H1 (cell line): Measurements from ENCODE around the gene TMEM204. TPM values are rescaled to one million over a fixed set of nuclear protein-coding genes. Genes with fewer than 3 reads are reported as not detected.

ENCODE experiments used
- CTCF ChIA-PET: fragments of 300-600 bp; sonication (Branson Sonifier 250); formaldehyde crosslinking; loops from one replicate; lab custom pipeline; 2021; ENCODE audit not compliant: partially characterized antibody; lab: Charles Lee
- POLR2A ChIA-PET: fragments of 300-600 bp; sonication (Branson Sonifier 250); formaldehyde crosslinking; loops from one replicate; lab custom pipeline; 2021; ENCODE audit warnings: inconsistent platforms; ENCODE audit not compliant: partially characterized antibody; lab: Charles Lee
- DNase-seq, 2 experiments: peaks; one replicate each; pipeline versions ENCODE4 v3.0.0 to v3.0.0-alpha.2; 2010 to 2022; ENCODE audit warnings: low spot score in 2 of 2, low read depth in 1 of 2, mixed read lengths in 1 of 2
- FAIRE-seq: peaks from 2 replicates; lab custom pipeline; 2011; peaks lifted over from hg19 to GRCh38; lab: Jason Lieb, UNC
- H2AFZ ChIP-seq: 2 replicates; pipeline ENCODE4 v1.8.1; 2012; ENCODE audit warnings: low read length, inconsistent platforms
- H2AK5ac ChIP-seq: 2 replicates; pipeline ENCODE4 v1.6.1; 2013; ENCODE audit warnings: low read depth, low read length
- H2BK120ac ChIP-seq: replicated peaks from 2 replicates; pipeline ENCODE3; 2013; ENCODE audit warnings: low read depth, low read length, inconsistent platforms
- H2BK12ac ChIP-seq: 2 replicates; pipeline ENCODE4 v1.6.1; 2013; ENCODE audit warnings: low read depth, low read length
- H2BK15ac ChIP-seq: 2 replicates; pipeline ENCODE4 v1.6.1; 2013; ENCODE audit warnings: low read length
- H2BK20ac ChIP-seq: 2 replicates; pipeline ENCODE4 v1.6.1; 2013; ENCODE audit warnings: low read length
- H2BK5ac ChIP-seq: 2 replicates; pipeline ENCODE4 v1.6.1; 2013; ENCODE audit warnings: low read depth, low read length
- H3K14ac ChIP-seq: 2 replicates; pipeline ENCODE4 v1.6.1; 2013; ENCODE audit warnings: inconsistent platforms; ENCODE audit not compliant: insufficient read length
- H3K18ac ChIP-seq: 2 replicates; pipeline ENCODE4 v1.6.1; 2013; ENCODE audit warnings: low read length; ENCODE audit errors: extremely low read depth
- H3K23ac ChIP-seq: 2 replicates; pipeline ENCODE4 v1.6.1; 2013; ENCODE audit warnings: inconsistent platforms; ENCODE audit not compliant: insufficient read length
- H3K23me2 ChIP-seq: 2 replicates; pipeline ENCODE4 v1.6.1; 2013; ENCODE audit warnings: low read depth, low read length
- H3K27ac ChIP-seq: 2 replicates; pipeline ENCODE4 v1.6.1; 2011; ENCODE audit warnings: low read depth, low read length, inconsistent platforms
- H3K27me3 ChIP-seq, 4 experiments: replicated peaks in 1 of 4; 1 replicate in 1 of 4; 2 replicates in 3 of 4; pipeline versions ENCODE4 v1.6.1 to v1.8.1; 2011 to 2013; ENCODE audit warnings: low read length in 3 of 4, mild to moderate bottlenecking in 3 of 4, inconsistent platforms in 2 of 4, mixed read lengths in 2 of 4, moderate library complexity in 1 of 4; ENCODE audit not compliant: control insufficient read depth in 3 of 4, insufficient read depth in 3 of 4; ENCODE audit errors: extremely low read depth in 1 of 4
- H3K36me3 ChIP-seq, 4 experiments: 2 replicates each; pipeline versions ENCODE4 v1.6.1 to v1.8.1; 2011 to 2013; ENCODE audit warnings: mild to moderate bottlenecking in 4 of 4, low read length in 3 of 4, moderate library complexity in 2 of 4, control low read depth in 1 of 4, inconsistent platforms in 1 of 4; ENCODE audit not compliant: insufficient read depth in 4 of 4, control insufficient read depth in 2 of 4
- H3K4ac ChIP-seq: replicated peaks from 2 replicates; pipeline ENCODE3; 2013; ENCODE audit warnings: low read length, low read depth, mixed read lengths, inconsistent platforms; ENCODE audit not compliant: insufficient read length
- H3K4me1 ChIP-seq, 4 experiments: replicated peaks in 1 of 4; 1 replicate in 1 of 4; 2 replicates in 3 of 4; pipeline versions ENCODE4 v1.6.1 to v1.8.1; 2011 to 2013; ENCODE audit warnings: low read length in 3 of 4, inconsistent platforms in 2 of 4, mixed read lengths in 1 of 4; ENCODE audit not compliant: insufficient read depth in 4 of 4, control insufficient read depth in 3 of 4
- H3K4me2 ChIP-seq, 2 experiments: 2 replicates each; pipeline versions ENCODE4 v1.6.1 to v1.8.1; 2011 to 2013; ENCODE audit warnings: low read depth in 2 of 2, low read length in 2 of 2, control low read depth in 1 of 2, inconsistent platforms in 1 of 2, mild to moderate bottlenecking in 1 of 2; ENCODE audit not compliant: insufficient read depth in 1 of 2
- H3K4me3 ChIP-seq, 4 experiments: fragments of 200-600, 300-600 bp in 1 of 4; sonication (generic), shearing (Covaris generic), sonication (Bioruptor Twin) in 1 of 4; 2 replicates each; pipeline versions ENCODE4 v1.5.1 to v1.8.1; 2011 to 2016; ENCODE audit warnings: low read length in 4 of 4, low read depth in 3 of 4, control low read depth in 2 of 4, inconsistent platforms in 2 of 4, mild to moderate bottlenecking in 2 of 4, mixed read lengths in 1 of 4, moderate library complexity in 1 of 4; ENCODE audit not compliant: insufficient read depth in 2 of 4; ENCODE audit errors: extremely low read depth in 1 of 4
- H3K56ac ChIP-seq: replicated peaks from 2 replicates; pipeline ENCODE3; 2013; ENCODE audit warnings: low read depth, mild to moderate bottlenecking, mixed read lengths, low read length, inconsistent platforms; ENCODE audit not compliant: insufficient read length
- H3K79me1 ChIP-seq: 2 replicates; pipeline ENCODE4 v1.6.1; 2013; ENCODE audit warnings: low read depth, low read length, control low read depth
- H3K79me2 ChIP-seq, 2 experiments: 2 replicates each; pipeline versions ENCODE4 v1.6.1 to v1.8.1; 2012 to 2013; ENCODE audit warnings: low read length in 2 of 2, mild to moderate bottlenecking in 2 of 2, inconsistent platforms in 1 of 2; ENCODE audit not compliant: insufficient read depth in 2 of 2, control insufficient read depth in 1 of 2
- H3K9ac ChIP-seq, 4 experiments: replicated peaks in 1 of 4; 1 replicate in 1 of 4; 2 replicates in 3 of 4; pipeline versions ENCODE4 v1.6.1 to v1.8.1; 2011 to 2013; ENCODE audit warnings: low read depth in 3 of 4, low read length in 3 of 4, control low read depth in 2 of 4, mild to moderate bottlenecking in 2 of 4, moderate library complexity in 2 of 4, inconsistent platforms in 1 of 4; ENCODE audit errors: extremely low read depth in 1 of 4
- H3K9me3 ChIP-seq, 2 experiments: 2 replicates each; pipeline versions ENCODE4 v1.6.1 to v1.8.1; 2012 to 2013; ENCODE audit warnings: mild to moderate bottlenecking in 2 of 2, moderate library complexity in 2 of 2, control low read depth in 1 of 2, inconsistent platforms in 1 of 2, low read depth in 1 of 2, low read length in 1 of 2, mixed read lengths in 1 of 2; ENCODE audit not compliant: insufficient read depth in 2 of 2
- H4K20me1 ChIP-seq, 2 experiments: replicated peaks in 1 of 2; 2 replicates each; pipeline versions ENCODE3 to v1.8.1; 2011 to 2013; ENCODE audit warnings: inconsistent platforms in 2 of 2, low read length in 2 of 2, mild to moderate bottlenecking in 1 of 2; ENCODE audit not compliant: insufficient read depth in 2 of 2, control insufficient read depth in 1 of 2
- H4K5ac ChIP-seq: 2 replicates; pipeline ENCODE4 v1.6.1; 2013; ENCODE audit warnings: low read length, low read depth, mixed read lengths, inconsistent platforms; ENCODE audit not compliant: insufficient read length
- H4K8ac ChIP-seq: 2 replicates; pipeline ENCODE4 v1.8.0; 2013; ENCODE audit warnings: mild to moderate bottlenecking, moderate library complexity, low read length, inconsistent platforms; ENCODE audit not compliant: insufficient read depth; ENCODE audit errors: extremely low read depth
- H4K91ac ChIP-seq: replicated peaks from 2 replicates; pipeline ENCODE3; 2013; ENCODE audit warnings: low read length, mixed read lengths, inconsistent platforms; ENCODE audit not compliant: insufficient read length
- ASH2L ChIP-seq: fragments of 200-600, 300-600 bp; sonication (generic); IDR thresholded peaks from one replicate; pipeline ENCODE4 v1.7.1; 2017; ENCODE audit warnings: low read length
- BCL11A ChIP-seq, 2 experiments: IDR thresholded peaks; one replicate each; pipeline ENCODE4 v1.6.1; 2011; ENCODE audit warnings: low read depth in 2 of 2, low read length in 2 of 2, mild to moderate bottlenecking in 2 of 2
- GABPA ChIP-seq: IDR thresholded peaks from 2 replicates; pipeline ENCODE4 v1.6.1; 2011; ENCODE audit warnings: mild to moderate bottlenecking, low read length, moderate library complexity, borderline replicate concordance; ENCODE audit not compliant: insufficient read depth
- JUN ChIP-seq: IDR thresholded peaks from 2 replicates; pipeline ENCODE4 v1.6.1; 2011; ENCODE audit warnings: low read depth, mild to moderate bottlenecking, improper control_type of control experiment, low read length
- SIN3A ChIP-seq, 2 experiments: IDR thresholded peaks in 1 of 2; conservative IDR thresholded peaks in 1 of 2; 2 replicates each; pipeline ENCODE4 v1.6.1; 2011 to 2012; ENCODE audit warnings: low read length in 2 of 2, improper control_type of control experiment in 1 of 2, low read depth in 1 of 2, mild to moderate bottlenecking in 1 of 2
- YY1 ChIP-seq: IDR thresholded peaks from 2 replicates; pipeline ENCODE4 v1.6.1; 2011; ENCODE audit warnings: low read depth, mild to moderate bottlenecking, low read length
- WGBS, 2 experiments: shearing (Covaris generic) in 1 of 2; methylation state at CpG; one replicate each; pipeline versions ENCODE4 v1.1.6 to v1.1.7; 2013 to 2015; ENCODE audit warnings: low lambda C conversion rate in 2 of 2, mixed read lengths in 2 of 2, inconsistent platforms in 1 of 2, low coverage in 1 of 2, missing lambda C conversion rate in 1 of 2; ENCODE audit not compliant: insufficient replicate concordance in 2 of 2, insufficient coverage in 1 of 2, insufficient read length in 1 of 2; ENCODE audit errors: extremely low coverage in 1 of 2, missing lambda C conversion rate in 1 of 2; 5-methylcytosine and 5-hydroxymethylcytosine counted together
- polyA plus RNA-seq, 7 experiments: library from polyadenylated mRNA; depleted of rRNA in 3 of 7; stranded (reverse) in 5 of 7; unstranded in 2 of 7; fragments of >200 nt in 5 of 7; fragments of 200-250 nt in 2 of 7; gene quantifications; 1 replicate in 5 of 7; 2 replicates in 1 of 7; 4 replicates in 1 of 7; pipeline versions ENCODE4 v1.2.1 to v1.2.3, GENCODE V29; 2011 to 2013; ENCODE audit warnings: missing spikeins in 2 of 7, mixed read lengths in 2 of 7
- total RNA-seq: library from RNA; stranded (reverse); fragmentation: NEBNext Ultra II Directional; extraction: Animal tissue kit (Norgen Biotek cat#: 25700); gene quantifications from 2 replicates; pipeline ENCODE4 v1.2.1, GENCODE V29; 2021

The TMEM204 gene
- total and polyA plus RNA-seq, 2 of the 8 experiments (the other 6 are each of a cell fraction or from before 2014, with no cell fraction given): not detected

- H3K18ac ChIP-seq: no peak overlapping the region
- no peak overlapping the region for H3K4me2 ChIP-seq
- H3K4ac ChIP-seq: no peak overlapping the region
- no peak overlapping the region for H2BK120ac ChIP-seq
- H3K27me3 ChIP-seq: no peaks in the 10 kb centered on the region
- no peaks in the 10 kb centered on the region for H3K9me3 ChIP-seq
- DNase-seq (no peak), FAIRE-seq (no peak)
- ChIA-PET POLR2A (no interaction called here), CTCF (interaction anchor here (0.6 to 1.1 kb wide), 3 partner anchors 91 to 262 kb away, joined by 3 to 4 read pairs (median 3); no protein-coding TSS in a partner anchor)
- H2AFZ ChIP-seq: no peak overlapping the region
- no peak overlapping the region for H3K27ac ChIP-seq
- no peaks in the 10 kb centered on the region for H3K23me2 ChIP-seq
- H3K56ac ChIP-seq: no peak overlapping the region
- H3K9ac ChIP-seq: no peak overlapping the region
- H3K4me1 ChIP-seq: no peaks in the 10 kb centered on the region
- no peak overlapping the region for H2BK5ac ChIP-seq
- H4K20me1 ChIP-seq: peaks cover 1 to 2% of the 10 kb centered on the region in 2 experiments
- H2AK5ac ChIP-seq: no peak overlapping the region
- no peaks in the 10 kb centered on the region for H3K36me3 ChIP-seq
- H3K14ac ChIP-seq: no peak overlapping the region
- no peaks in the 10 kb centered on the region for H3K79me1 ChIP-seq
- no peak overlapping the region for H3K23ac ChIP-seq
- no peak overlapping the region for H4K91ac ChIP-seq
- H2BK12ac ChIP-seq: no peak overlapping the region
- H3K4me3 ChIP-seq: no peak overlapping the region
- no peak overlapping the region for H4K8ac ChIP-seq
- no peak overlapping the region for H2BK15ac ChIP-seq
- H2BK20ac ChIP-seq: no peak overlapping the region
- 91% methylated on average over 16 of the region's 16 CpGs; no CpG with 5 or more reads in 1 of the 2 experiments for WGBS, 2 experiments
- no peak overlapping the region for H4K5ac ChIP-seq
- H3K79me2 ChIP-seq: no peaks in the 10 kb centered on the region
- TF ChIP-seq SIN3A (conservative IDR thresholded peaks at IDR 0.05 in 1 of 2, IDR thresholded peaks at IDR 0.05 in 1 of 2; ENCODE audit: low read depth in 1 of 2, low read length in 2 of 2) (no peak), JUN (no peak), YY1 (no peak), GABPA (no peak), ASH2L (no peak), BCL11A (IDR thresholded peaks at IDR 0.05; ENCODE audit: low read depth in 2 of 2, low read length in 2 of 2) (no peak)
These were observed 13.0 kb downstream of the TMEM204 start for GRCh38 chr16:1546430-1546829.
